HG03565 (cell line): ENCODE results near the gene OR4D5.

Experiments
- ATAC-seq: cut with Tn5 transposase; IDR thresholded peaks from one replicate; pipeline ENCODE4 v1.9.1; 2021; ENCODE audit warnings: mild to moderate bottlenecking, moderate library complexity; ENCODE audit not compliant: unreplicated experiment

Gene OR4D5

GRCh38 chr11:123939317-123939716 lies at the start of gene OR4D5:
Gene OR4D5 (plus strand): TSS chr11:123939617. CDS start chr11:123939617, 0 bp downstream.
- no peak for ATAC-seq

GRCh38 chr11:123892031-123892430 lies 47.4 kb upstream of the OR4D5 start:
- ATAC-seq = no peak

GRCh38 chr11:123899792-123900191 lies 39.6 kb upstream of the OR4D5 start:
- ATAC-seq = no peak

GRCh38 chr11:123901867-123902266 lies 37.5 kb upstream of the OR4D5 start, which contains the start of gene OR8D4:
Gene OR8D4 (plus strand): TSS chr11:123902167. CDS start chr11:123906432, 4,265 bp downstream.
- ATAC-seq = no peak

- ATAC-seq = peak; percentile 95
Observed at GRCh38 chr11:123903932-123904331, 35.5 kb upstream of the OR4D5 start.

- ATAC-seq = no peak
Observed at GRCh38 chr11:123904932-123905331, 34.5 kb upstream of the OR4D5 start.

GRCh38 chr11:123905826-123906225 lies 33.6 kb upstream of the OR4D5 start:
- no peak for ATAC-seq

- no peak for ATAC-seq
Observed at GRCh38 chr11:123920943-123921342, 18.5 kb upstream of the OR4D5 start.

- no peak for ATAC-seq
Observed at GRCh38 chr11:123924027-123924426, 15.4 kb upstream of the OR4D5 start.

GRCh38 chr11:123942413-123942812 lies 3.0 kb downstream of the OR4D5 start:
- no peak for ATAC-seq

- ATAC-seq = no peak
Observed at GRCh38 chr11:123943738-123944137, 4.3 kb downstream of the OR4D5 start, which contains the start of gene OR6T1. Gene OR6T1 (minus strand): TSS chr11:123943838. CDS start chr11:123943838, 0 bp downstream.

- ATAC-seq = no peak
Observed at GRCh38 chr11:123945132-123945531, 5.7 kb downstream of the OR4D5 start.

GRCh38 chr11:123956752-123957151 lies 17.3 kb downstream of the OR4D5 start:
- ATAC-seq = no peak

- no peak for ATAC-seq
Observed at GRCh38 chr11:123973816-123974215, 34.4 kb downstream of the OR4D5 start.

GRCh38 chr11:123976770-123977560 lies 37.5 kb downstream of the OR4D5 start:
- ATAC-seq = no peak

GRCh38 chr11:123977731-123978347 lies 38.4 kb downstream of the OR4D5 start, which contains the start of gene OR10S1:
Gene OR10S1 (minus strand): TSS chr11:123977781. CDS start chr11:123977664, 117 bp downstream.
- no peak for ATAC-seq

- ATAC-seq = no peak
Observed at GRCh38 chr11:123979311-123979710, 39.9 kb downstream of the OR4D5 start.
